ENCODE data around the gene GTPBP3. TPM values are rescaled to one million over a fixed set of nuclear protein-coding genes. Genes with fewer than 3 reads are reported as not detected.

The GTPBP3 gene
- total and polyA plus RNA-seq, 9 of the 15 experiments (the other 6 are each of a cell fraction or from before 2014, with no cell fraction given), result 4.9 to 124 (median 22.6) TPM

- TF ChIP-seq, protein P1, sequence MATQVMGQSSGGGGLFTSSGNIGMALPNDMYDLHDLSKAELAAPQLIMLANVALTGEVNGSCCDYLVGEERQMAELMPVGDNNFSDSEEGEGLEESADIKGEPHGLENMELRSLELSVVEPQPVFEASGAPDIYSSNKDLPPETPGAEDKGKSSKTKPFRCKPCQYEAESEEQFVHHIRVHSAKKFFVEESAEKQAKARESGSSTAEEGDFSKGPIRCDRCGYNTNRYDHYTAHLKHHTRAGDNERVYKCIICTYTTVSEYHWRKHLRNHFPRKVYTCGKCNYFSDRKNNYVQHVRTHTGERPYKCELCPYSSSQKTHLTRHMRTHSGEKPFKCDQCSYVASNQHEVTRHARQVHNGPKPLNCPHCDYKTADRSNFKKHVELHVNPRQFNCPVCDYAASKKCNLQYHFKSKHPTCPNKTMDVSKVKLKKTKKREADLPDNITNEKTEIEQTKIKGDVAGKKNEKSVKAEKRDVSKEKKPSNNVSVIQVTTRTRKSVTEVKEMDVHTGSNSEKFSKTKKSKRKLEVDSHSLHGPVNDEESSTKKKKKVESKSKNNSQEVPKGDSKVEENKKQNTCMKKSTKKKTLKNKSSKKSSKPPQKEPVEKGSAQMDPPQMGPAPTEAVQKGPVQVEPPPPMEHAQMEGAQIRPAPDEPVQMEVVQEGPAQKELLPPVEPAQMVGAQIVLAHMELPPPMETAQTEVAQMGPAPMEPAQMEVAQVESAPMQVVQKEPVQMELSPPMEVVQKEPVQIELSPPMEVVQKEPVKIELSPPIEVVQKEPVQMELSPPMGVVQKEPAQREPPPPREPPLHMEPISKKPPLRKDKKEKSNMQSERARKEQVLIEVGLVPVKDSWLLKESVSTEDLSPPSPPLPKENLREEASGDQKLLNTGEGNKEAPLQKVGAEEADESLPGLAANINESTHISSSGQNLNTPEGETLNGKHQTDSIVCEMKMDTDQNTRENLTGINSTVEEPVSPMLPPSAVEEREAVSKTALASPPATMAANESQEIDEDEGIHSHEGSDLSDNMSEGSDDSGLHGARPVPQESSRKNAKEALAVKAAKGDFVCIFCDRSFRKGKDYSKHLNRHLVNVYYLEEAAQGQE (IDR thresholded peaks at IDR 0.05; ENCODE audit: borderline replicate concordance), result peak; percentile 2; the same call in 1 of the 2 replicates
- TF ChIP-seq, protein P1 (CRISPR knock-in tag; IDR thresholded peaks at IDR 0.05; ENCODE audit: low read depth), result no peak
- TF ChIP-seq SRF (CRISPR knock-in tag; IDR thresholded peaks at IDR 0.05) (no peak), ZNF133 (CRISPR knock-in tag; IDR thresholded peaks at IDR 0.05) (no peak), ZBTB17 (CRISPR knock-in tag; IDR thresholded peaks at IDR 0.05) (peak; percentile 78), RCOR1 (IDR thresholded peaks at IDR 0.05; ENCODE audit: borderline replicate concordance in 1 of 2, low read depth in 2 of 2, low read length in 2 of 2) (peak; percentile 92 to 98), CHD1 (IDR thresholded peaks at IDR 0.05; ENCODE audit: low read length) (peak; percentile 91), E2F5 (CRISPR knock-in tag; IDR thresholded peaks at IDR 0.05) (no peak), TCF3 (CRISPR knock-in tag; IDR thresholded peaks at IDR 0.05) (peak; percentile 28; the same call in 1 of the 2 replicates), ZMIZ1 (IDR thresholded peaks at IDR 0.05; ENCODE audit: low read depth in 2 of 2, low read length in 2 of 2) (peak in 1 of 2 experiments; percentile 52; a peak in 1 of 4 replicates), ZNF639 (CRISPR knock-in tag; conservative IDR thresholded peaks at IDR 0.05 in 1 of 2, IDR thresholded peaks at IDR 0.05 in 1 of 2) (no peak; a peak in 1 of 4 replicates), ZNF23 (CRISPR knock-in tag; IDR thresholded peaks at IDR 0.05) (0 out of 2 replicates have a peak, but pooled peaks have one; percentile 17)
Measured at GRCh38 chr19:17333611-17334413, 3.5 kb upstream of the GTPBP3 start (continued).
